DLD1 (cell line): ENCODE data around the gene WBP4.
"Not testable (repeated sequence)": the region's sequence is repeated elsewhere in the genome, so short reads cannot be mapped to it uniquely, and the experiment has no call there.

Experiments used
- in situ Hi-C: cut with HindIII; loops from 2 replicates; pipeline ENCODE4 v1.10.0; 2017; ENCODE audit warnings: low sequenced_read_pairs

Gene WBP4, protein sequence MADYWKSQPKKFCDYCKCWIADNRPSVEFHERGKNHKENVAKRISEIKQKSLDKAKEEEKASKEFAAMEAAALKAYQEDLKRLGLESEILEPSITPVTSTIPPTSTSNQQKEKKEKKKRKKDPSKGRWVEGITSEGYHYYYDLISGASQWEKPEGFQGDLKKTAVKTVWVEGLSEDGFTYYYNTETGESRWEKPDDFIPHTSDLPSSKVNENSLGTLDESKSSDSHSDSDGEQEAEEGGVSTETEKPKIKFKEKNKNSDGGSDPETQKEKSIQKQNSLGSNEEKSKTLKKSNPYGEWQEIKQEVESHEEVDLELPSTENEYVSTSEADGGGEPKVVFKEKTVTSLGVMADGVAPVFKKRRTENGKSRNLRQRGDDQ

DNA sequence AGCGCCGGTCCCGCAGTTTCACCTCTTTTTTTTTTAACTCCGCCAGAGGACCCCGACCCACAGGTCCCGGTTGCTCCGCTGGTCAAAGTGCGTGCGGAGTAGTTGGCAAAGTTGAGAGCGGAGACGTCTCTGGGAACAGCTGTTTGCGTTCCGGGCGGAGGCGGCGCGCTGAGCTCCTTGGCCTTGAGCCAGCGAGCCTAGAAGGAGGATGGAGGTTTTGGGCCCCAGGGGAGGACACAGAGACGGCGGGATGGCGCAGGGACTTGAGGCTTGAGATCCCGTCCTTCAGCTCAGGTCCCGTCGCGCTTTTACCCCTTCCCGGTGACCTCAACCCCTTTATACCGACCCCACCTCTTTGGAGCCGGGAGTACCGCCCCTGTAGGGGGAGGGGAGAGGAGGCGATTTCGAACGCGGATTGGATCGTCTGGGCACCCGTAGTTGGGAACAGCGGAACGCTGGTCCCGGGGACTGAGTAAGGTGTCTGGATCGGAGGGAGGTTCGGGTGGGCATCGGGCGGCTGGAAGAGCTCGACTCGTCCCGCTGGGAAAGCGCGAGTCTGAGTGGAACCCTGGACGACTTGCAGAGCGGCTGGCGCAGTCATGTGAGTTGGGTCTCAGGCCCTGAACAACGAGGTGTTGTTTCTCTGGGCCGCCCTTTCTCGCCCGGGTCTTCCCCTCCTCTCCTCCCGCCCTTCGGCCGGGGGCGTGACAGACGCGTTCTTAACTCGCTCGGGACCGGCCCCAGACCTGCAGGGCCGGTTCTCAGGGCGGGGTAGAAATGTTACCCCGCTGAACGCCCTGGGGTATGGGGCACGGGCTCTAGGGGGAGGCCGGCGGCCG is at the start of gene WBP4:
TSS of gene WBP4 (plus strand) at position 435 of the 839 bp plus-strand sequence. CDS start at position 600, 165 bp downstream.
- in situ Hi-C loops: no loop called here

DNA sequence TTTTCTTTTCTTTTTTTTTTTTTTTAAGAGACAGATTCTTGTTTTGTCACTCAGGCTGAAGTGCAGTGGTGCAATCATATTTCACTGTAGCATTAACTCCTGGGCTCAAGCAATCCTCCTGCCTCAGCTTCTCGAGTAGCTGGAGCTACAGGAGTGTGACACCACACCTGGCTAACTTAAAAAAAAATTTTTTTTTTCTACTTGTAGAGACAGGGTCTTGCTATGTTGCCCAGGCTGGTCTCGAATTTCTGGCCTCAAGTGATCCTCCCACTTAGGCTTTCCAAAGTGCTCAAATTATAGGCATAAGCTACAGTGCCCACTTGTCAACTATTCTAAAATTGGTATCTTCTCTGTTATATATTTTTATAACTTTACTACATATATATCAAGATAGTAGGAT is 48.8 kb upstream of the WBP4 start:
- in situ Hi-C loops: no loop called here

DNA sequence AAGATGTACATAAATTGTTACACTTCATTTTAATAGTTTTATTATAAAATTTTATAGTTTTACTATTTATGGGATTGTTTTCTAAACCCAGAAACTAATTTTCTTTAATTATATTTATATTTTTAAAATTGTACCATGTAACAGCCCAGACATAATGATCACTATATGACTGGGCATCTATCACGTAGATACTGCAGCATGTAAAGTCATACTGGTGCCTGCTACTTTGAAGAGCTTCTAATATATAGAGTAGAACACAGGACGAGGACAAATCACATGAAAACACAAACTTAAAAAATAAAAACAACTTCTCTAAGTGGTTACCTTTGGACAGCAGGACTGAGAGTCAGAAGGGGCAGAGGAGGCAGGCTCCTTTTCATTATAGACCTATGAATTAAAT is 47.5 kb upstream of the WBP4 start:
- in situ Hi-C loops: no loop called here

- in situ Hi-C loops: no loop called here
Observed at GRCh38 chr13:41015920-41016319, 45.4 kb upstream of the WBP4 start.

- in situ Hi-C loops: no loop called here
Observed at GRCh38 chr13:41017159-41017558, 44.1 kb upstream of the WBP4 start.

DNA sequence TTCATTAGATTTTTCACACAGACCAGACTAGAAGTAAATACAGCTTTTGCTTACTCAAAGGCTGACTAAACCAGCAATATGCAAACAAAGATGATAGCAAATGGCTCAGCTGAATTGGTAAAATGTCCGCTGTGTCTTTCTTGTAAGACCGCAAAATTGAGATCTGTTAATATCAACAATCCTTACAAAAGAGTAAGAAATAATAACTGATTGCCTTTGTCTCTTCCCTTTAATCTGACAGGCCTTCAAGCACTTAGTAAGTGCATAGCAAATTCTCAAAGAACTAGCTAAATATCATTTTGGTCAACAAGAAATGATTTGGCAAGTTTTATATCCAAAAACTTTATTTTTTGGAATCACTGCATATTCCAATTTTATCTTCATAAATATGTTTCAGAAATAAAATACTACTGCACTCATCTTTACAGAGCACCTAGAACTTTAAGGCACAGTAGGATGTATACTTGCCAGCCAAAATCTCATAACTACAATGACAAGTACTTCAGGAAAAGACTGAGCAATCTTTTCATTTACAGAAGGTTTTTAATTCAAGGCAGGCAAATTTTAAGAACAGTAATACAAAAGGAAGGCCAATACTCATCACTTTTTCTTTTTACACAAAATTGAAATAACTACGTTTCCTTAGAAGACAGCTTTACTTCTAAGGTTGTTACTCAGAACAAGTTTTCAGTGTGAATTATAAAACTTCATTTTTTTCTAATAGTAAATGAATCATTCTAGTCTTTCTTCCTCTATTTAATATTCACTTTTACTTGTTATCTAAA is 43.3 kb upstream of the WBP4 start:
- in situ Hi-C loops: no loop called here

DNA sequence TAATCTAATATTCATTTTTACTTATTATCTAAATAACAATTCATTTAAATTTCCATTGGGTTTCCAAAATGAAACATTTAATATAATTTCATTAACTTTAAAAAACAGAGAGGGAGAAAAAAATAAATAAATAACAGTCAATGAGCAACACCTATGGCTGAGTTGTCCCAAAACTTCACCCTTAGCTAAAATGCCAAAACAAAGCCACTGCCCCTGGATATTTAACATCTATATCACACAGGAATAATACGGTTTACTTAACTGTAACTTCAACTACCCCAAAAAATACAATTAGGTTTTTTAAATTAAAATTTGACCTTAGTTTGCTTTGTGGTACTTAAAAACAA is 42.7 kb upstream of the WBP4 start:
- in situ Hi-C loops: no loop called here

DNA sequence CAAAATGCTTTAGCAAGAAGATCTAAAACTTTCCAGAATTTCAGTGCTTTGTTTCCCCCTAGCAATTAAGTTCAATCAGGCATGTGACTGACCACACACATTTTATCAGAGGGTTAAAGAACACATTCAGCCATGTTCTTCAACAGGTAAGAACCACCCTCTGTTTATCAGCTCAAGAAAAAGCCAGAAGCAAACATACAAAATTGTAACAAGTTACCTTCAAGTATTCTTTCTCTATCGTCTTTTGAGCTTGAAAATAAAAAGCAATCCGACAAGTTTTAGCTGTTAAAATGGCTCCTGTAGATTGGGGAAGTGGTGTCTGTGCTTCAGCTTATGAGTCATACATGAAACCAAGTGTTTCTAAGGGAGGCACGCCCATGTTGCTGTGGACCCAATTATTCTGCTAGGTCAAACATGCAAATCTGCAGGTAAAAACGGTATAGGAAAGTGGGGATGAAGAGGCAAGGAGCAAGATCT is 42.3 kb upstream of the WBP4 start, which contains the start of gene ELF1:
TSS of gene ELF1 (minus strand) at position 306 of the 477 bp plus-strand sequence. CDS start 37,262 bp downstream, outside the sequence.
- in situ Hi-C loops: no loop called here

GRCh38 chr13:41019578-41020347 is 41.5 kb upstream of the WBP4 start:
- in situ Hi-C loops: no loop called here

- in situ Hi-C loops: no loop called here
Observed at GRCh38 chr13:41025518-41025917, 35.8 kb upstream of the WBP4 start.

- in situ Hi-C loops: no loop called here
Observed at GRCh38 chr13:41026788-41027187, 34.5 kb upstream of the WBP4 start.

DNA sequence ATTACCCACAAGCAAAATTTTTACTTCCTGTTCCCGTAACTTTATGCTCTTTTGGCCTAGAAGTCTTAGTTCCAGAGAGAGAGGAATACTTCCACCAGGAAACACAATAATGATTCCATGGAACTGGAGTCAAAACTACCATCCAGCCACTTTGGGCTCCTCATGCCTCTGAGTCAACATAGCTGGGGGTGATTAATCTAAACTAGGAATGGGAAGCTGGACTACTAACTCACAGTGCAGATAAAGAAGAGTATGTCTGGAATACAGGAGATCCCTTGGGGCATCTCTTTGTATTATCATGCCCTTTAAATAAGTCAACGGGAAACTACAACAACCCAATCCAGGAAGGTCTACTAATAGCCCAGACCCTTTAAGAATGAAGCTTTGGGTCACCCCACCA is 33.3 kb upstream of the WBP4 start:
- in situ Hi-C loops: no loop called here

- in situ Hi-C loops: no loop called here
Observed at GRCh38 chr13:41029629-41030028, 31.7 kb upstream of the WBP4 start.

DNA sequence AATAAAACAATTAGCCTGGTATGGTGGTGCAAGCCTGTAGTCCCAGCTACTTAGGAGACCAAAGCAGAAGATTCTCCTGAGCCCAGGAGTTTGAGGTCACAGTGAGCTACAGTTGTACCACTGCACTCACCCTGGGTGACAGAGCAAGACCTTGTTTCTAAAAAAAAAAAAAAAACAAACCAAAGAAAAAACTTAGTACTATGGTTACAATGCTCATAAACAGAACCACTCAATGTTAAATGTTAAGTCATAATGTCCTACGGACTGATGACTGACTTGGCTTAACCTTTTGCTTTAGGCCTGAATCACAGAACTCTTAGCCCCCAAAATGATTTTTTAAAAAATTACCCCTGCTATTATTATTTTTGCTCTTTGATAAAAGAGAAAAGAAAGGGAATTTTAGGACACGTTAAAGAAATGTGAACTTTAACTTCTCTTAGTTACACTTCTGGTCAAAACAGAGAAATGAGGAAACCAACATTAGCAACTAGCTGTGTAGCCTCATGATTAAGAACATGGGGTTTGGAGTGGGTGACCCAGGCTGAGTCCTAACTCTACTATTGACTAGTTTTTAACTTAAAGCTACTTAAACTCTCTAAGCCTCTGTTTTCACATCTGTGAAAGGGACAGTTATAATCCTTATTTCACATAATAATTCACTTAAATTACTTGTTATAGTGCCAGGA is 28.5 kb upstream of the WBP4 start:
- in situ Hi-C loops: no loop called here

DNA sequence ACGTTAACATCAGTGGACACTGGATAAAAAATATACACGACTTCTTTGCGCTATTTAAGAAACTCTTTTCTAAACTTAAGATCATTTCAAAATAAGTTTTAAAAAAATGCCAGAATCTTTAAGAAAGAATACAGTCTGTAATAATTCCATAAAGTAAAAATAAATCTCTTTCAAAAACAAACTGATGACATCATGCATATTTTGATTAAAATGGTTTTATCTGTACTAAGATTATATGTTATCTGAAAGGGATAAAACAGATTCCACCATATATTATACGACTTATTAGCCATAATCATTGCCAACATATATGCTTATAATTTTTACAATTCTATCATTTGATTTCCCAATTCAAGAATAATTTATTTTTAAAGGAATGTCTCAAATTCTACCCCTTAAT is 26.9 kb upstream of the WBP4 start:
- in situ Hi-C loops: no loop called here

- in situ Hi-C loops: no loop called here
Observed at GRCh38 chr13:41034881-41035280, 26.4 kb upstream of the WBP4 start.

DNA sequence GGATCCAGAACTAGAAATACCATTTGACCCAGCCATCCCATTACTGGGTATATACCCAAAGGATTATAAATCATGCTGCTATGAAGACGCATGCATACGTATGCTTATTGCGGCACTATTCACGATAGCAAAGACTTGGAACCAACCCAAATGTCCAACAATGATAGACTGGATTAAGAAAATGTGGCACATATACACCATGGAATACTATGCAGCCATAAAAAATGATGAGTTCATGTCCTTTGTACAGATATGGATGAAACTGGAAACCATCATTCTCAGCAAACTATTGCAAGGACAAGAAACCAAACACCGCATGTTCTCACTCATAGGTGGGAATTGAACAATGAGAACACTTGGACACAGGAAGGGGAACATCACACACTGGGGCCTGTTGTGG is 24.8 kb upstream of the WBP4 start:
- in situ Hi-C loops: not testable (repeated sequence)

DNA sequence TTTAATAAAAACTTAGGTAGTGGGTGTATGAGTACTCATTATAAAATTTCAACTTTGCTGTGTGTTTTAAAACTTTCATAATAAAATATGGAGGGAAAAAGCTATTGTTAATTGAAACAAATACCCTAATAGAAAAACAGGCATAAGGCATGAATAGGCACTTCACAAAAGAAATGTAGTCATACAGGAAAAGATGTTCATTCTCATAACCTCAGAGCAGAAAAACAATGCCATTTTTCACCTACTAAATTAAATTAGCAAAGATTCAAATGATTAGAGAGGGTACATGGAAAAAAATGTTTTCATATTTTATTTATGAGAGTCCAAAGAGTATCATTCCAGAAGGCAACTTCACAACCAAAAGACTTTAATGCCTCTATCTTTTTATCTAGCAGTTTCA is 21.6 kb upstream of the WBP4 start:
- in situ Hi-C loops: no loop called here

GRCh38 chr13:41040584-41041334 is 20.6 kb upstream of the WBP4 start:
- in situ Hi-C loops: no loop called here
